ENCODE measurements around the gene NKTR.

NKTR gene

DNA sequence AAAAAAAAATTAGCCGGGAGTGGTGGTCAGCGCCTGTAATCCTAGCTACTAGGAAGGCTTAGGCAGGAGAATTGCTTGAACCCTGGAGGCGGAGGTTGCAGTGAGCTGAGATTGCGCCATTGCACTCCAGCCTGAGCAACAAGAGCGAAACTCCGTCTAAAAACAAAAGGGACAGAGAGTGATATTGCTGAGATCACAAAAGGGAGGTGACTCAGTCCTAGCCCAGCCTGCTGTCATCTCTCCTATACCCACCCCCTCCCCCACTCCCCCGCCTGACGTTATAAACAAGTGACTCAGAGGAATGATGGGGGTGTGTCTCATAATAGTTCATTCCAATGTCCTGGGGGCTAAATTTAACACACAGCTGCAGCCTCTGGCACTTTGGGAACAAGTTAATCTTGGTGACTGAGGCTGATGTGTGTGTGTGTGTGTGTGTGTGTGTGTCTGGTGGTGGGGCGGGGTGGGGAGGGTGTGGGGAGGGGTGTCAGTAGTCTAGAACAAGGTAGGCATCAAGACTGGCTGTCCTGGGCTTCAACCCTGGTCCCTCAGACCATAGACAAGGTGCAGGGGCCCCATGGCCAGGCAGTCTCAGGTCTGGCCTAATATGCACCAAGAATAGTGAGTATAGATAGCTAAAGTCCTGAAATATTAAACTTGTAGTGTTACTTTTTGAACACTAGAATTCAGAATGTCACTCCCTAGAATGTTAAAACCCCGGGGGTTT, 83.6 kb downstream of the NKTR start (continued):
- TF ChIP-seq ZNF529 (tag by site-specific recombination; IDR thresholded peaks at IDR 0.05; ENCODE audit: insufficient replicate concordance): no peak
- TF ChIP-seq, protein P1, sequence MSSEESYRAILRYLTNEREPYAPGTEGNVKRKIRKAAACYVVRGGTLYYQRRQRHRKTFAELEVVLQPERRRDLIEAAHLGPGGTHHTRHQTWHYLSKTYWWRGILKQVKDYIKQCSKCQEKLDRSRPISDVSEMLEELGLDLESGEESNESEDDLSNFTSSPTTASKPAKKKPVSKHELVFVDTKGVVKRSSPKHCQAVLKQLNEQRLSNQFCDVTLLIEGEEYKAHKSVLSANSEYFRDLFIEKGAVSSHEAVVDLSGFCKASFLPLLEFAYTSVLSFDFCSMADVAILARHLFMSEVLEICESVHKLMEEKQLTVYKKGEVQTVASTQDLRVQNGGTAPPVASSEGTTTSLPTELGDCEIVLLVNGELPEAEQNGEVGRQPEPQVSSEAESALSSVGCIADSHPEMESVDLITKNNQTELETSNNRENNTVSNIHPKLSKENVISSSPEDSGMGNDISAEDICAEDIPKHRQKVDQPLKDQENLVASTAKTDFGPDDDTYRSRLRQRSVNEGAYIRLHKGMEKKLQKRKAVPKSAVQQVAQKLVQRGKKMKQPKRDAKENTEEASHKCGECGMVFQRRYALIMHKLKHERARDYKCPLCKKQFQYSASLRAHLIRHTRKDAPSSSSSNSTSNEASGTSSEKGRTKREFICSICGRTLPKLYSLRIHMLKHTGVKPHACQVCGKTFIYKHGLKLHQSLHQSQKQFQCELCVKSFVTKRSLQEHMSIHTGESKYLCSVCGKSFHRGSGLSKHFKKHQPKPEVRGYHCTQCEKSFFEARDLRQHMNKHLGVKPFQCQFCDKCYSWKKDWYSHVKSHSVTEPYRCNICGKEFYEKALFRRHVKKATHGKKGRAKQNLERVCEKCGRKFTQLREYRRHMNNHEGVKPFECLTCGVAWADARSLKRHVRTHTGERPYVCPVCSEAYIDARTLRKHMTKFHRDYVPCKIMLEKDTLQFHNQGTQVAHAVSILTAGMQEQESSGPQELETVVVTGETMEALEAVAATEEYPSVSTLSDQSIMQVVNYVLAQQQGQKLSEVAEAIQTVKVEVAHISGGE (tag by site-specific recombination; conservative IDR thresholded peaks at IDR 0.05; ENCODE audit: low read depth): no peak
- TF ChIP-seq ZNF146 (tag by site-specific recombination; IDR thresholded peaks at IDR 0.05): no peak
- TF ChIP-seq, protein P2, sequence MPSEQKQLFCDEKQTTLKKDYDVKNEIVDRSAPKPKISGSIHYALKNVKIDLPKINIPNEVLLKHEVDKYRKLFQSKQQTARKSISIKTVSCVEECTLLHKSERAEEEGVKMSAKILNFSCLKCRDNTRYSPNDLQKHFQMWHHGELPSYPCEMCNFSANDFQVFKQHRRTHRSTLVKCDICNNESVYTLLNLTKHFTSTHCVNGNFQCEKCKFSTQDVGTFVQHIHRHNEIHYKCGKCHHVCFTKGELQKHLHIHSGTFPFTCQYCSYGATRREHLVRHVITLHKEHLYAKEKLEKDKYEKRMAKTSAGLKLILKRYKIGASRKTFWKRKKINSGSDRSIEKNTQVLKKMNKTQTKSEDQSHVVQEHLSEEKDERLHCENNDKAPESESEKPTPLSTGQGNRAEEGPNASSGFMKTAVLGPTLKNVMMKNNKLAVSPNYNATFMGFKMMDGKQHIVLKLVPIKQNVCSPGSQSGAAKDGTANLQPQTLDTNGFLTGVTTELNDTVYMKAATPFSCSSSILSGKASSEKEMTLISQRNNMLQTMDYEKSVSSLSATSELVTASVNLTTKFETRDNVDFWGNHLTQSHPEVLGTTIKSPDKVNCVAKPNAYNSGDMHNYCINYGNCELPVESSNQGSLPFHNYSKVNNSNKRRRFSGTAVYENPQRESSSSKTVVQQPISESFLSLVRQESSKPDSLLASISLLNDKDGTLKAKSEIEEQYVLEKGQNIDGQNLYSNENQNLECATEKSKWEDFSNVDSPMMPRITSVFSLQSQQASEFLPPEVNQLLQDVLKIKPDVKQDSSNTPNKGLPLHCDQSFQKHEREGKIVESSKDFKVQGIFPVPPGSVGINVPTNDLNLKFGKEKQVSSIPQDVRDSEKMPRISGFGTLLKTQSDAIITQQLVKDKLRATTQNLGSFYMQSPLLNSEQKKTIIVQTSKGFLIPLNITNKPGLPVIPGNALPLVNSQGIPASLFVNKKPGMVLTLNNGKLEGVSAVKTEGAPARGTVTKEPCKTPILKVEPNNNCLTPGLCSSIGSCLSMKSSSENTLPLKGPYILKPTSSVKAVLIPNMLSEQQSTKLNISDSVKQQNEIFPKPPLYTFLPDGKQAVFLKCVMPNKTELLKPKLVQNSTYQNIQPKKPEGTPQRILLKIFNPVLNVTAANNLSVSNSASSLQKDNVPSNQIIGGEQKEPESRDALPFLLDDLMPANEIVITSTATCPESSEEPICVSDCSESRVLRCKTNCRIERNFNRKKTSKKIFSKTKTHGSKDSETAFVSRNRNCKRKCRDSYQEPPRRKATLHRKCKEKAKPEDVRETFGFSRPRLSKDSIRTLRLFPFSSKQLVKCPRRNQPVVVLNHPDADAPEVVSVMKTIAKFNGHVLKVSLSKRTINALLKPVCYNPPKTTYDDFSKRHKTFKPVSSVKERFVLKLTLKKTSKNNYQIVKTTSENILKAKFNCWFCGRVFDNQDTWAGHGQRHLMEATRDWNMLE (tag by site-specific recombination; conservative IDR thresholded peaks at IDR 0.05; ENCODE audit: low read depth): no peak
- peak; percentile 65 for TF ChIP-seq KLF1 (tag by site-specific recombination; IDR thresholded peaks at IDR 0.05)
- TF ChIP-seq ZNF621 (tag by site-specific recombination; IDR thresholded peaks at IDR 0.05): no peak
- no peak for TF ChIP-seq ZNF138 (tag by site-specific recombination; IDR thresholded peaks at IDR 0.05; ENCODE audit: borderline replicate concordance)
- peak; percentile 39; the same call in 1 of the 2 replicates for TF ChIP-seq ZFHX2 (tag by site-specific recombination; conservative IDR thresholded peaks at IDR 0.05)
- no peak for TF ChIP-seq ZNF211 (tag by site-specific recombination; IDR thresholded peaks at IDR 0.05; ENCODE audit: low read depth)
- no peak for TF ChIP-seq ZNF341 (tag by site-specific recombination; IDR thresholded peaks at IDR 0.05; ENCODE audit: low read depth)
- no peak for TF ChIP-seq ZNF501 (tag by site-specific recombination; IDR thresholded peaks at IDR 0.05)
- TF ChIP-seq MZF1 (tag by site-specific recombination; IDR thresholded peaks at IDR 0.05; ENCODE audit: borderline replicate concordance): no peak
- no peak for TF ChIP-seq GFI1B (tag by site-specific recombination; IDR thresholded peaks at IDR 0.05)
- no peak for TF ChIP-seq ZNF292 (tag by site-specific recombination; IDR thresholded peaks at IDR 0.05; ENCODE audit: borderline replicate concordance, low read depth)
- TF ChIP-seq ZNF707 (tag by site-specific recombination; IDR thresholded peaks at IDR 0.05): no peak
- TF ChIP-seq GLI2 (tag by site-specific recombination; IDR thresholded peaks at IDR 0.05; ENCODE audit: borderline replicate concordance, low read depth): no peak
- 0 out of 2 replicates have a peak, but pooled peaks have one; percentile 14 for TF ChIP-seq SP7 (tag by site-specific recombination; IDR thresholded peaks at IDR 0.05)
- TF ChIP-seq YY2 (tag by site-specific recombination; IDR thresholded peaks at IDR 0.05): no peak
- TF ChIP-seq, protein P3, sequence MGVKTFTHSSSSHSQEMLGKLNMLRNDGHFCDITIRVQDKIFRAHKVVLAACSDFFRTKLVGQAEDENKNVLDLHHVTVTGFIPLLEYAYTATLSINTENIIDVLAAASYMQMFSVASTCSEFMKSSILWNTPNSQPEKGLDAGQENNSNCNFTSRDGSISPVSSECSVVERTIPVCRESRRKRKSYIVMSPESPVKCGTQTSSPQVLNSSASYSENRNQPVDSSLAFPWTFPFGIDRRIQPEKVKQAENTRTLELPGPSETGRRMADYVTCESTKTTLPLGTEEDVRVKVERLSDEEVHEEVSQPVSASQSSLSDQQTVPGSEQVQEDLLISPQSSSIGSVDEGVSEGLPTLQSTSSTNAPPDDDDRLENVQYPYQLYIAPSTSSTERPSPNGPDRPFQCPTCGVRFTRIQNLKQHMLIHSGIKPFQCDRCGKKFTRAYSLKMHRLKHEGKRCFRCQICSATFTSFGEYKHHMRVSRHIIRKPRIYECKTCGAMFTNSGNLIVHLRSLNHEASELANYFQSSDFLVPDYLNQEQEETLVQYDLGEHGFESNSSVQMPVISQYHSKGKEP (tag by site-specific recombination; IDR thresholded peaks at IDR 0.05): no peak
- TF ChIP-seq, protein P4, sequence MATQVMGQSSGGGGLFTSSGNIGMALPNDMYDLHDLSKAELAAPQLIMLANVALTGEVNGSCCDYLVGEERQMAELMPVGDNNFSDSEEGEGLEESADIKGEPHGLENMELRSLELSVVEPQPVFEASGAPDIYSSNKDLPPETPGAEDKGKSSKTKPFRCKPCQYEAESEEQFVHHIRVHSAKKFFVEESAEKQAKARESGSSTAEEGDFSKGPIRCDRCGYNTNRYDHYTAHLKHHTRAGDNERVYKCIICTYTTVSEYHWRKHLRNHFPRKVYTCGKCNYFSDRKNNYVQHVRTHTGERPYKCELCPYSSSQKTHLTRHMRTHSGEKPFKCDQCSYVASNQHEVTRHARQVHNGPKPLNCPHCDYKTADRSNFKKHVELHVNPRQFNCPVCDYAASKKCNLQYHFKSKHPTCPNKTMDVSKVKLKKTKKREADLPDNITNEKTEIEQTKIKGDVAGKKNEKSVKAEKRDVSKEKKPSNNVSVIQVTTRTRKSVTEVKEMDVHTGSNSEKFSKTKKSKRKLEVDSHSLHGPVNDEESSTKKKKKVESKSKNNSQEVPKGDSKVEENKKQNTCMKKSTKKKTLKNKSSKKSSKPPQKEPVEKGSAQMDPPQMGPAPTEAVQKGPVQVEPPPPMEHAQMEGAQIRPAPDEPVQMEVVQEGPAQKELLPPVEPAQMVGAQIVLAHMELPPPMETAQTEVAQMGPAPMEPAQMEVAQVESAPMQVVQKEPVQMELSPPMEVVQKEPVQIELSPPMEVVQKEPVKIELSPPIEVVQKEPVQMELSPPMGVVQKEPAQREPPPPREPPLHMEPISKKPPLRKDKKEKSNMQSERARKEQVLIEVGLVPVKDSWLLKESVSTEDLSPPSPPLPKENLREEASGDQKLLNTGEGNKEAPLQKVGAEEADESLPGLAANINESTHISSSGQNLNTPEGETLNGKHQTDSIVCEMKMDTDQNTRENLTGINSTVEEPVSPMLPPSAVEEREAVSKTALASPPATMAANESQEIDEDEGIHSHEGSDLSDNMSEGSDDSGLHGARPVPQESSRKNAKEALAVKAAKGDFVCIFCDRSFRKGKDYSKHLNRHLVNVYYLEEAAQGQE (tag by site-specific recombination; IDR thresholded peaks at IDR 0.05): no peak
- no peak for TF ChIP-seq ZNF16 (tag by site-specific recombination; IDR thresholded peaks at IDR 0.05; ENCODE audit: low read depth)
- no peak for TF ChIP-seq ZIC2 (tag by site-specific recombination; IDR thresholded peaks at IDR 0.05)
- TF ChIP-seq, protein P5, sequence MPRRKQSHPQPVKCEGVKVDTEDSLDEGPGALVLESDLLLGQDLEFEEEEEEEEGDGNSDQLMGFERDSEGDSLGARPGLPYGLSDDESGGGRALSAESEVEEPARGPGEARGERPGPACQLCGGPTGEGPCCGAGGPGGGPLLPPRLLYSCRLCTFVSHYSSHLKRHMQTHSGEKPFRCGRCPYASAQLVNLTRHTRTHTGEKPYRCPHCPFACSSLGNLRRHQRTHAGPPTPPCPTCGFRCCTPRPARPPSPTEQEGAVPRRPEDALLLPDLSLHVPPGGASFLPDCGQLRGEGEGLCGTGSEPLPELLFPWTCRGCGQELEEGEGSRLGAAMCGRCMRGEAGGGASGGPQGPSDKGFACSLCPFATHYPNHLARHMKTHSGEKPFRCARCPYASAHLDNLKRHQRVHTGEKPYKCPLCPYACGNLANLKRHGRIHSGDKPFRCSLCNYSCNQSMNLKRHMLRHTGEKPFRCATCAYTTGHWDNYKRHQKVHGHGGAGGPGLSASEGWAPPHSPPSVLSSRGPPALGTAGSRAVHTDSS (tag by site-specific recombination; IDR thresholded peaks at IDR 0.05): no peak
- TF ChIP-seq ZNF354C (tag by site-specific recombination; IDR thresholded peaks at IDR 0.05; ENCODE audit: borderline replicate concordance, low read depth): no peak
